ENCODE data around the gene MAPKBP1. TPM values are rescaled to one million over a fixed set of nuclear protein-coding genes. Genes with fewer than 3 reads are reported as not detected.

The MAPKBP1 gene
- total and polyA plus RNA-seq, 2 of the 13 experiments (the other 11 are each of a cell fraction or from before 2014, with no cell fraction given), result 3.0 to 7.3 TPM

DNA sequence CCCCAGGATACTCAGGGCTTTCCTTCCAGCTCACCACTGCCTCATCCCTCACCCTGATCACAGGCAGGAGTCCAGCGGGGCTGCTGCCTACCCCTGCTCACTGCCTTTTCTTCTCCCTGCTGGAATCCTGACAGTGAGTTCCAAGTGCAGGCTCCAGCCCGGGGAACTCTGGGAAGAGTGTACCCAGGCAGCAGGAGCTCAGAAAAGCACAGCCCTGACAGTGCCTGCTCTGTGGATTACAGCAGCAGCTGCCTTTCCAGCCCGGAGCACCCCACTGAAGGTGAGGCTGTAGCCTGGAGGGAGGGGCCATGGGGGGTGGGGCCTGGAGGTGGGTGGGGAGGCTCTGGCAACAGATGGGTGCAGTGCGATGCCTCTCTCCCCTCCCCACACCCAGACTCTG is 47.5 kb downstream of the MAPKBP1 start:
- Histone ChIP-seq H3K79me2 (ENCODE audit: insufficient read depth, low read length) (no peaks in the 10 kb centered on the region), H3K4me3 (replicated peaks in 1 of 3; ENCODE audit: insufficient read depth in 1 of 3, low read depth in 2 of 3, low read length in 3 of 3) (no peak overlapping the region), H4K20me1 (ENCODE audit: insufficient read depth, low read length) (no peaks in the 10 kb centered on the region), H3K27me3 (ENCODE audit: control insufficient read depth in 1 of 2, insufficient read depth in 2 of 2, low read length in 2 of 2) (no peaks in the 10 kb centered on the region), H3K27ac (ENCODE audit: extremely low read length, insufficient read depth, low read length) (no peak overlapping the region), H2AFZ (ENCODE audit: low read length) (no peak overlapping the region), H3K4me2 (ENCODE audit: low read depth, low read length) (no peak overlapping the region), H3K9me3 (ENCODE audit: low read length) (no peaks in the 10 kb centered on the region), H3K9ac (ENCODE audit: insufficient read depth, low read depth, low read length) (no peak overlapping the region), H3K4me1 (ENCODE audit: insufficient read depth, low read length) (no peaks in the 10 kb centered on the region), H3K36me3 (replicated peaks in 1 of 2; ENCODE audit: control insufficient read depth in 1 of 2, insufficient read depth in 2 of 2, low read length in 2 of 2) (peaks cover 3 to 22% of the 10 kb centered on the region in 2 experiments; a peak in 4 of 5 replicates)
- intact Hi-C loops (cut with micrococcal nuclease; ENCODE audit: unreplicated experiment) (no loop called here), in situ Hi-C loops (cut with HindIII; ENCODE audit: extremely low pct_ligation_motif_present, low pct_unique_long_range_greater_than_20kb) (no loop called here)
- ChIA-PET CTCF (ENCODE audit: low intra/inter-chr PET ratio, low total read pairs) (no interaction called here), POLR2A (interaction anchor here (0.5 kb wide), 1 partner anchor 242 kb away, joined by 3 read pairs; no protein-coding TSS in a partner anchor)
- TF ChIP-seq ZBTB7B (CRISPR knock-in tag; IDR thresholded peaks at IDR 0.05) (no peak), SNAI1 (CRISPR knock-in tag; IDR thresholded peaks at IDR 0.05; ENCODE audit: borderline replicate concordance) (no peak), KDM3A (CRISPR knock-in tag; IDR thresholded peaks at IDR 0.05; ENCODE audit: low read depth) (no peak), TGIF2 (CRISPR knock-in tag; IDR thresholded peaks at IDR 0.05) (no peak), ZIK1 (CRISPR knock-in tag; IDR thresholded peaks at IDR 0.05; ENCODE audit: borderline replicate concordance, low read depth) (no peak), SNAPC2 (CRISPR knock-in tag; IDR thresholded peaks at IDR 0.05) (no peak), JUN (CRISPR knock-in tag; IDR thresholded peaks at IDR 0.05) (no peak), ZNF703 (CRISPR knock-in tag; IDR thresholded peaks at IDR 0.05; ENCODE audit: borderline replicate concordance) (no peak)
- TF ChIP-seq, protein P1, sequence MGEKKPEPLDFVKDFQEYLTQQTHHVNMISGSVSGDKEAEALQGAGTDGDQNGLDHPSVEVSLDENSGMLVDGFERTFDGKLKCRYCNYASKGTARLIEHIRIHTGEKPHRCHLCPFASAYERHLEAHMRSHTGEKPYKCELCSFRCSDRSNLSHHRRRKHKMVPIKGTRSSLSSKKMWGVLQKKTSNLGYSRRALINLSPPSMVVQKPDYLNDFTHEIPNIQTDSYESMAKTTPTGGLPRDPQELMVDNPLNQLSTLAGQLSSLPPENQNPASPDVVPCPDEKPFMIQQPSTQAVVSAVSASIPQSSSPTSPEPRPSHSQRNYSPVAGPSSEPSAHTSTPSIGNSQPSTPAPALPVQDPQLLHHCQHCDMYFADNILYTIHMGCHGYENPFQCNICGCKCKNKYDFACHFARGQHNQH (CRISPR knock-in tag; IDR thresholded peaks at IDR 0.05), result no peak
- TF ChIP-seq, protein P2, sequence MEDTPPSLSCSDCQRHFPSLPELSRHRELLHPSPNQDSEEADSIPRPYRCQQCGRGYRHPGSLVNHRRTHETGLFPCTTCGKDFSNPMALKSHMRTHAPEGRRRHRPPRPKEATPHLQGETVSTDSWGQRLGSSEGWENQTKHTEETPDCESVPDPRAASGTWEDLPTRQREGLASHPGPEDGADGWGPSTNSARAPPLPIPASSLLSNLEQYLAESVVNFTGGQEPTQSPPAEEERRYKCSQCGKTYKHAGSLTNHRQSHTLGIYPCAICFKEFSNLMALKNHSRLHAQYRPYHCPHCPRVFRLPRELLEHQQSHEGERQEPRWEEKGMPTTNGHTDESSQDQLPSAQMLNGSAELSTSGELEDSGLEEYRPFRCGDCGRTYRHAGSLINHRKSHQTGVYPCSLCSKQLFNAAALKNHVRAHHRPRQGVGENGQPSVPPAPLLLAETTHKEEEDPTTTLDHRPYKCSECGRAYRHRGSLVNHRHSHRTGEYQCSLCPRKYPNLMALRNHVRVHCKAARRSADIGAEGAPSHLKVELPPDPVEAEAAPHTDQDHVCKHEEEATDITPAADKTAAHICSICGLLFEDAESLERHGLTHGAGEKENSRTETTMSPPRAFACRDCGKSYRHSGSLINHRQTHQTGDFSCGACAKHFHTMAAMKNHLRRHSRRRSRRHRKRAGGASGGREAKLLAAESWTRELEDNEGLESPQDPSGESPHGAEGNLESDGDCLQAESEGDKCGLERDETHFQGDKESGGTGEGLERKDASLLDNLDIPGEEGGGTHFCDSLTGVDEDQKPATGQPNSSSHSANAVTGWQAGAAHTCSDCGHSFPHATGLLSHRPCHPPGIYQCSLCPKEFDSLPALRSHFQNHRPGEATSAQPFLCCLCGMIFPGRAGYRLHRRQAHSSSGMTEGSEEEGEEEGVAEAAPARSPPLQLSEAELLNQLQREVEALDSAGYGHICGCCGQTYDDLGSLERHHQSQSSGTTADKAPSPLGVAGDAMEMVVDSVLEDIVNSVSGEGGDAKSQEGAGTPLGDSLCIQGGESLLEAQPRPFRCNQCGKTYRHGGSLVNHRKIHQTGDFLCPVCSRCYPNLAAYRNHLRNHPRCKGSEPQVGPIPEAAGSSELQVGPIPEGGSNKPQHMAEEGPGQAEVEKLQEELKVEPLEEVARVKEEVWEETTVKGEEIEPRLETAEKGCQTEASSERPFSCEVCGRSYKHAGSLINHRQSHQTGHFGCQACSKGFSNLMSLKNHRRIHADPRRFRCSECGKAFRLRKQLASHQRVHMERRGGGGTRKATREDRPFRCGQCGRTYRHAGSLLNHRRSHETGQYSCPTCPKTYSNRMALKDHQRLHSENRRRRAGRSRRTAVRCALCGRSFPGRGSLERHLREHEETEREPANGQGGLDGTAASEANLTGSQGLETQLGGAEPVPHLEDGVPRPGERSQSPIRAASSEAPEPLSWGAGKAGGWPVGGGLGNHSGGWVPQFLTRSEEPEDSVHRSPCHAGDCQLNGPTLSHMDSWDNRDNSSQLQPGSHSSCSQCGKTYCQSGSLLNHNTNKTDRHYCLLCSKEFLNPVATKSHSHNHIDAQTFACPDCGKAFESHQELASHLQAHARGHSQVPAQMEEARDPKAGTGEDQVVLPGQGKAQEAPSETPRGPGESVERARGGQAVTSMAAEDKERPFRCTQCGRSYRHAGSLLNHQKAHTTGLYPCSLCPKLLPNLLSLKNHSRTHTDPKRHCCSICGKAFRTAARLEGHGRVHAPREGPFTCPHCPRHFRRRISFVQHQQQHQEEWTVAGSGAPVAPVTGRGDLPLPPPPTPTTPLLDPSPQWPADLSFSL (CRISPR knock-in tag; IDR thresholded peaks at IDR 0.05), result no peak
- ATAC-seq (no peak), FAIRE-seq (no peak), DNase-seq (ENCODE audit: low spot score) (no peak)
- WGBS (ENCODE audit: low lambda C conversion rate), result 94% methylated on average over 4 of the region's 4 CpGs
- BruUV-seq (replicated peaks), result no TSS peak
